ENCODE results near the gene ZFYVE19. TPM values are rescaled to one million over a fixed set of nuclear protein-coding genes. Genes with fewer than 3 reads are reported as not detected.

Gene ZFYVE19
- total and polyA plus RNA-seq, 2 experiments from 2014 or later: 8.5 to 22.7 TPM

DNA sequence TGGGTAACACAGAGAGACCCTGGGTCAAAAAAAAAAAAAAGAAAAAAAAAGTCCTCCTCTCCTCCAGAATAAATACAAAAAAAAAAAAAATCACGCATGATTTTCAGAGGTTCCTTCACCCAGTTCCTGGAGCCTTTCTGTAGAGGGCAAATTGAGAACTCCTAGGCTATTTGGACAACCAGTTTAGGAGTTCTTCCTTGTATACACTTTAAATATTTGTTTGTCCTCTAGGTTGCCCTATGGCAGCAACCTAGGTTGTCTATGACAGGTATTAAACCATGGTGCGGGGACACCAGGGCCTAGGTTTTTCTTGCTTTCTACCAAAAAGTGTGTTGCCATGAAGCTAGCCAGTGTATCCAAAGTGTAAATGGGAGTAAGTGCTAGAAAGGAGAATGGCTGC is 3.8 kb upstream of the ZFYVE19 start:
- Histone ChIP-seq H3K9me2 (ENCODE audit: insufficient read depth) (no peaks in the 10 kb centered on the region), H3K27ac (ENCODE audit: low read depth) (no peak overlapping the region), H3K79me2 (replicated peaks; ENCODE audit: insufficient read depth) (peaks cover 35% of the 10 kb centered on the region), H4K20me1 (replicated peaks; ENCODE audit: insufficient read depth) (peaks cover 3% of the 10 kb centered on the region; the same call in 1 of the 2 replicates), H3K27me3 (ENCODE audit: insufficient read depth) (no peaks in the 10 kb centered on the region), H2AFZ (no peak overlapping the region), H3K4me1 (ENCODE audit: insufficient read depth) (peaks cover 31% of the 10 kb centered on the region), H3F3A (replicated peaks; ENCODE audit: low read depth) (peaks cover 5% of the 10 kb centered on the region; the same call in 1 of the 2 replicates), H3K4me3 (no peak overlapping the region), H3K4me2 (no peak overlapping the region), H3K36me3 (ENCODE audit: insufficient read depth) (no peaks in the 10 kb centered on the region)
- H3K4me3 Mint-ChIP-seq: no peak overlapping the region
- peaks cover 28% of the 10 kb centered on the region for H3K4me1 Mint-ChIP-seq
- H3K27ac Mint-ChIP-seq: no peak overlapping the region
- H3K36me3 Mint-ChIP-seq (ENCODE audit: low read depth): peaks cover 7% of the 10 kb centered on the region; the same call in 2 of the 3 replicates
- peaks cover 13% of the 10 kb centered on the region for H3K27me3 Mint-ChIP-seq (ENCODE audit: insufficient read depth, low read depth, poor library complexity)
- H3K9me3 Mint-ChIP-seq: no peaks in the 10 kb centered on the region
- DNase-seq (ENCODE audit: low spot score) (no peak), ATAC-seq (no peak)
- TF ChIP-seq NANOG (IDR thresholded peaks at IDR 0.05; ENCODE audit: borderline replicate concordance): no peak
- TF ChIP-seq, protein P1, sequence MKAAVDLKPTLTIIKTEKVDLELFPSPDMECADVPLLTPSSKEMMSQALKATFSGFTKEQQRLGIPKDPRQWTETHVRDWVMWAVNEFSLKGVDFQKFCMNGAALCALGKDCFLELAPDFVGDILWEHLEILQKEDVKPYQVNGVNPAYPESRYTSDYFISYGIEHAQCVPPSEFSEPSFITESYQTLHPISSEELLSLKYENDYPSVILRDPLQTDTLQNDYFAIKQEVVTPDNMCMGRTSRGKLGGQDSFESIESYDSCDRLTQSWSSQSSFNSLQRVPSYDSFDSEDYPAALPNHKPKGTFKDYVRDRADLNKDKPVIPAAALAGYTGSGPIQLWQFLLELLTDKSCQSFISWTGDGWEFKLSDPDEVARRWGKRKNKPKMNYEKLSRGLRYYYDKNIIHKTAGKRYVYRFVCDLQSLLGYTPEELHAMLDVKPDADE (IDR thresholded peaks at IDR 0.05): no peak
- no peak for TF ChIP-seq ZNF331 (CRISPR knock-in tag; IDR thresholded peaks at IDR 0.05; ENCODE audit: low read depth)
- no peak for TF ChIP-seq CREB1 (CRISPR knock-in tag; IDR thresholded peaks at IDR 0.05; ENCODE audit: low read depth)
- no peak for TF ChIP-seq POLR2AphosphoS5 (IDR thresholded peaks at IDR 0.05; ENCODE audit: low read depth)
- no peak for TF ChIP-seq EZH2phosphoT487 (IDR thresholded peaks at IDR 0.05; ENCODE audit: unreplicated experiment)
- no peak for TF ChIP-seq REST (IDR thresholded peaks at IDR 0.05; ENCODE audit: unreplicated experiment)
- TF ChIP-seq JUNB (IDR thresholded peaks at IDR 0.05; ENCODE audit: unreplicated experiment): no peak

DNA sequence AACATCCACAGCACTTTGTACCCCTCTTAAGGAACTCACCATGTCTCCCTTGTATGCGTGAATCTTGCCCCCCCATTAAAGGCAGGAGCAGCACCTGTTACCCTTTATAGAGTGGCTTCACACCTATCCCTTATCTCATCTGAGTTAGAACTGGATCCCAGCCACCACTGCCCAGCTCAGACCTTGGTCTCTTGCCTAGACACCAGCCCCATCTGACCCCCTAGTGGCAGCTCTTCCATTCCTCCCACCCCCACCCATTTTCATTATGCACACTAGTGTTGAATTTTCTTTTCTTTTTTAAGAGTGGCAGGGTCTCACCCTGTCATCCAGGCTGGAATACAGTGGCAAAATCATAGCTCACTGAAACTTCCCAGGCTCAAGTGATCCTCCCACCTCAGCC is 3.2 kb upstream of the ZFYVE19 start:
- H4K20me1 ChIP-seq (replicated peaks; ENCODE audit: insufficient read depth): peaks cover 3% of the 10 kb centered on the region; the same call in 1 of the 2 replicates
- Mint-ChIP-seq H3K36me3 (ENCODE audit: low read depth) (peaks cover 7% of the 10 kb centered on the region; the same call in 2 of the 3 replicates), H3K9me3 (no peaks in the 10 kb centered on the region), H3K4me1 (peaks cover 26% of the 10 kb centered on the region), H3K4me3 (no peak overlapping the region), H3K27me3 (ENCODE audit: insufficient read depth, low read depth, poor library complexity) (peaks cover 15% of the 10 kb centered on the region), H3K27ac (no peak overlapping the region)
- ATAC-seq (no peak), DNase-seq (ENCODE audit: low spot score) (no peak)
- no peaks in the 10 kb centered on the region for H3K9me2 ChIP-seq (ENCODE audit: insufficient read depth)
- H3K27me3 ChIP-seq (ENCODE audit: insufficient read depth): no peaks in the 10 kb centered on the region
- no peak overlapping the region for H2AFZ ChIP-seq
- peaks cover 32% of the 10 kb centered on the region for H3K79me2 ChIP-seq (replicated peaks; ENCODE audit: insufficient read depth)
- no peaks in the 10 kb centered on the region for H3K36me3 ChIP-seq (ENCODE audit: insufficient read depth)
- 0 out of 4 replicates have a peak, but pooled peaks have one; percentile 12 to 22 for TF ChIP-seq CTCF (conservative IDR thresholded peaks at IDR 0.05; ENCODE audit: low read depth in 2 of 2)
- no peak for TF ChIP-seq CREB1 (CRISPR knock-in tag; IDR thresholded peaks at IDR 0.05; ENCODE audit: low read depth)
- no peak overlapping the region for H3K4me3 ChIP-seq
- H3K27ac ChIP-seq (ENCODE audit: low read depth): no peak overlapping the region
- H3K4me2 ChIP-seq: no peak overlapping the region
- H3F3A ChIP-seq (replicated peaks; ENCODE audit: low read depth): peaks cover 11% of the 10 kb centered on the region; the same call in 1 of the 2 replicates
- peaks cover 27% of the 10 kb centered on the region for H3K4me1 ChIP-seq (ENCODE audit: insufficient read depth)
